MM.1S (cell line): ENCODE data around the gene GFER.

ENCODE experiments used
- EZH2phosphoT487 ChIP-seq: fragments of 300-600 bp; sonication (generic); IDR thresholded peaks from 2 replicates; pipeline ENCODE4 v1.6.1; 2018; ENCODE audit warnings: antibody characterized with exemption, low read length
- TF ChIP-seq, protein P1 (sequence below): fragments of 300-600 bp; sonication (generic); IDR thresholded peaks from 2 replicates; pipeline ENCODE4 v1.5.1; 2016; ENCODE audit warnings: antibody characterized with exemption, low read length, mixed read lengths

DNA sequence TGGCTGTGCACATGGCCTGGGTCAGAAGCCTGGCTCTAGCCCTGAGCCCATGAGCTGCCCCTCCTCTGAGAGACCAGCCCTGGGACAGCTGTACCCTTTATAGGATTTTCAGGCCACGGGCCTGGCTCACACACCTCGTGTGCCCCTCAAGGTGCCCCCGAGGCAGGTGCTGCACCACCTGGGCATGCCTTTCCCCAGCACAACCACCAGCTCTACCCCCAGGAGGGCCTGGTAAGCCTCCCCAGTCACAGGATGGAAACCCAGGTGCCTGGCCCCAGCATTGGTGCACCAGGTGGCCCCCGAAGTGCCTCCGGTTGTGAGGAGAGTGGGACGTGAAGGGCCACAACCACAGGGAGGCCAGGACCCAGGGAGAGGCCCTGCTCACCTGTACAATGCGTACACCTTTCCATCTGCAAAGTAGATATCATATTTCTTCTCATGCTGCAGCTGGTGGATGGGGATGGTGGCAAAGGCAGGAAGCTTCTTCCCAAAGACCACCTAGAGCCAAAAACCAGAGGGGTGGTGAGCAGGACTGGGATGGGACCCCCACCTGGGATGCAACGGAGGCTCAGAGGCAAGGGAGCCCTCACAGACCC lies 19.3 kb downstream of the GFER start:
- TF ChIP-seq, protein P1, sequence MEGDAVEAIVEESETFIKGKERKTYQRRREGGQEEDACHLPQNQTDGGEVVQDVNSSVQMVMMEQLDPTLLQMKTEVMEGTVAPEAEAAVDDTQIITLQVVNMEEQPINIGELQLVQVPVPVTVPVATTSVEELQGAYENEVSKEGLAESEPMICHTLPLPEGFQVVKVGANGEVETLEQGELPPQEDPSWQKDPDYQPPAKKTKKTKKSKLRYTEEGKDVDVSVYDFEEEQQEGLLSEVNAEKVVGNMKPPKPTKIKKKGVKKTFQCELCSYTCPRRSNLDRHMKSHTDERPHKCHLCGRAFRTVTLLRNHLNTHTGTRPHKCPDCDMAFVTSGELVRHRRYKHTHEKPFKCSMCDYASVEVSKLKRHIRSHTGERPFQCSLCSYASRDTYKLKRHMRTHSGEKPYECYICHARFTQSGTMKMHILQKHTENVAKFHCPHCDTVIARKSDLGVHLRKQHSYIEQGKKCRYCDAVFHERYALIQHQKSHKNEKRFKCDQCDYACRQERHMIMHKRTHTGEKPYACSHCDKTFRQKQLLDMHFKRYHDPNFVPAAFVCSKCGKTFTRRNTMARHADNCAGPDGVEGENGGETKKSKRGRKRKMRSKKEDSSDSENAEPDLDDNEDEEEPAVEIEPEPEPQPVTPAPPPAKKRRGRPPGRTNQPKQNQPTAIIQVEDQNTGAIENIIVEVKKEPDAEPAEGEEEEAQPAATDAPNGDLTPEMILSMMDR = no peak
- no peak for TF ChIP-seq EZH2phosphoT487
